Neural progenitor cell (in vitro differentiated cells): ENCODE results near the gene NKD1. TPM values are rescaled to one million over a fixed set of nuclear protein-coding genes. Genes with fewer than 3 reads are reported as not detected.

Experiments used
- DNase-seq: peaks from one replicate; pipeline ENCODE4 v3.0.0-alpha.2; 2016; ENCODE audit warnings: low spot score
- H2AFZ ChIP-seq: fragments of 200-600 bp; sonication (generic); replicated peaks from 2 replicates; pipeline ENCODE4 v1.6.1; 2016; ENCODE audit warnings: antibody characterized with exemption
- H3F3A ChIP-seq: fragments of 200-600 bp; sonication (generic); 2 replicates; pipeline ENCODE4 v1.6.1; 2016; ENCODE audit warnings: antibody characterized with exemption, low read depth
- H3K27ac ChIP-seq: fragments of 200-600 bp; sonication (generic); 2 replicates; pipeline ENCODE4 v1.5.1; 2016; ENCODE audit warnings: mild to moderate bottlenecking
- H3K27me3 ChIP-seq: fragments of 200-600 bp; sonication (generic); 2 replicates; pipeline ENCODE4 v1.6.1; 2016; ENCODE audit warnings: mild to moderate bottlenecking, moderate library complexity
- H3K36me3 ChIP-seq: fragments of 200-600 bp; sonication (generic); 2 replicates; pipeline ENCODE4 v1.5.1; 2016
- H3K4me1 ChIP-seq: fragments of 200-600 bp; sonication (generic); 2 replicates; pipeline ENCODE4 v1.6.1; 2016; ENCODE audit warnings: mixed run types
- H3K4me2 ChIP-seq: fragments of 200-600 bp; sonication (generic); 2 replicates; pipeline ENCODE4 v1.6.1; 2016
- H3K4me3 ChIP-seq: fragments of 200-600 bp; sonication (generic); 2 replicates; pipeline ENCODE4 v1.5.1; 2016
- H3K79me2 ChIP-seq: fragments of 200-600 bp; sonication (generic); 2 replicates; pipeline ENCODE4 v1.6.1; 2016; ENCODE audit warnings: low read depth
- H3K9ac ChIP-seq: fragments of 200-600 bp; sonication (generic); 2 replicates; pipeline ENCODE4 v1.6.1; 2016
- H3K9me3 ChIP-seq: fragments of 200-600 bp; sonication (generic); 2 replicates; pipeline ENCODE4 v1.5.1; 2016; ENCODE audit warnings: low read depth
- H4K20me1 ChIP-seq: fragments of 200-600 bp; sonication (generic); 2 replicates; pipeline ENCODE4 v1.6.1; 2016; ENCODE audit warnings: low read depth
- H3K27ac Mint-ChIP-seq: 3 replicates; pipeline ENCODE4 v1.8.0; 2021; ENCODE audit warnings: mixed read lengths
- H3K27me3 Mint-ChIP-seq: 2 replicates; pipeline ENCODE4 v1.8.0; 2022; ENCODE audit warnings: low read depth, mild to moderate bottlenecking, inconsistent platforms, moderate library complexity, mixed read lengths; ENCODE audit not compliant: insufficient read depth
- H3K36me3 Mint-ChIP-seq: 3 replicates; pipeline ENCODE4 v1.8.0; 2021; ENCODE audit warnings: mixed read lengths
- H3K4me1 Mint-ChIP-seq: 3 replicates; pipeline ENCODE4 v1.8.0; 2021; ENCODE audit warnings: mixed read lengths
- H3K4me3 Mint-ChIP-seq: 3 replicates; pipeline ENCODE4 v1.8.0; 2021; ENCODE audit warnings: mild to moderate bottlenecking, moderate library complexity, mixed read lengths
- H3K9me3 Mint-ChIP-seq: 3 replicates; pipeline ENCODE4 v1.8.0; 2020; ENCODE audit warnings: mixed read lengths
- CTCF ChIP-seq: fragments of 200-600 bp; sonication (generic); IDR thresholded peaks from 2 replicates; pipeline ENCODE4 v1.5.1; 2017; ENCODE audit warnings: antibody characterized with exemption, mild to moderate bottlenecking
- EZH2 ChIP-seq: fragments of 200-600 bp; sonication (generic); IDR thresholded peaks from 2 replicates; pipeline ENCODE4 v1.6.1; 2017; ENCODE audit warnings: antibody characterized with exemption, mild to moderate bottlenecking, moderate library complexity
- EZH2phosphoT487 ChIP-seq: fragments of 200-600 bp; sonication (generic); IDR thresholded peaks from 2 replicates; pipeline ENCODE4 v1.6.1; 2017; ENCODE audit warnings: antibody characterized with exemption
- total RNA-seq: library from RNA; depleted of rRNA; stranded (reverse); fragments of >200 nt; gene quantifications from 2 replicates; pipeline ENCODE4 v1.2.3, GENCODE V29; 2015; ENCODE audit warnings: low replicate concordance

Gene NKD1
- total RNA-seq, 1 donor from 2014 or later: 5.3 TPM

DNA sequence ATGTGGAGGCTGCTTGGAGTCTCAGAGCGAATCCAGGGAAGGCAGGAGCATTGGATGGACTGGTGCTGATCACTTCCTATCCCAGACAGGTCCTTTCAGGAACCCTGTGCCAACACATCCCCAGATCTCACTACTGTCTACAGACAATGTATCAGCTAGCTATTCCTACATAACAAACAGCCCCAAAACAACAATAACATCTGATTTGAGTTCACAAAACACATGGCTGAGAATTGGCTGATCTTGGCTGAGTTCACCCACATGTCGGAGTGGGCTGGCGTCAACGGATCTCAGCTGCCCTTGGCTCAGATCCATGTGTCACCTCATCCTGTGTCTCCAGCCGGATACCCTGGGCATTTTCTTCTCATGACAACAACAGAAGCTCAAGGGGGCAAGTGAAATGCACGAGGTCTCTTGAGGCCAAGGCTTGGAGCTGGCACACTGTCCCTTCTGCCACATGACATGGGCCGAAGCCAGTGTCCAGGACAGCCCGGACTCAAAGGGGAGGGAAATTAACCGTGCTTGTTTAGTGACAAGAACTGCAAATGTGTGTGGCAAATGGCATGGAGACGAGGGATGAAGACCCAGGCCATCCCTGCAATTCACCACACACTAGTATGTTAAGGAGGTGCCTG, 114.2 kb downstream of the NKD1 start:
- no peak overlapping the region for H3K4me3 Mint-ChIP-seq
- H3K9me3 Mint-ChIP-seq: peaks cover 5% of the 10 kb centered on the region
- H3K9me3 ChIP-seq: no peaks in the 10 kb centered on the region
- H3K27me3 Mint-ChIP-seq: peaks cover 12% of the 10 kb centered on the region
- H3K4me3 ChIP-seq: no peak overlapping the region
- H3K9ac ChIP-seq: no peak overlapping the region
- no peaks in the 10 kb centered on the region for H3F3A ChIP-seq
- DNase-seq: no peak
- H3K36me3 ChIP-seq: no peaks in the 10 kb centered on the region
- H4K20me1 ChIP-seq: no peaks in the 10 kb centered on the region
- peaks cover 11% of the 10 kb centered on the region for H3K27me3 ChIP-seq
- no peak overlapping the region for H3K27ac ChIP-seq
- H3K79me2 ChIP-seq: no peaks in the 10 kb centered on the region
- no peak overlapping the region for H3K4me2 ChIP-seq
- H3K4me1 ChIP-seq: no peaks in the 10 kb centered on the region
- peaks cover 12% of the 10 kb centered on the region for H3K4me1 Mint-ChIP-seq
- no peak overlapping the region for H2AFZ ChIP-seq
- no peak overlapping the region for H3K27ac Mint-ChIP-seq
- TF ChIP-seq EZH2 (no peak), EZH2phosphoT487 (no peak), CTCF (no peak)
- peaks cover 4% of the 10 kb centered on the region for H3K36me3 Mint-ChIP-seq

DNA sequence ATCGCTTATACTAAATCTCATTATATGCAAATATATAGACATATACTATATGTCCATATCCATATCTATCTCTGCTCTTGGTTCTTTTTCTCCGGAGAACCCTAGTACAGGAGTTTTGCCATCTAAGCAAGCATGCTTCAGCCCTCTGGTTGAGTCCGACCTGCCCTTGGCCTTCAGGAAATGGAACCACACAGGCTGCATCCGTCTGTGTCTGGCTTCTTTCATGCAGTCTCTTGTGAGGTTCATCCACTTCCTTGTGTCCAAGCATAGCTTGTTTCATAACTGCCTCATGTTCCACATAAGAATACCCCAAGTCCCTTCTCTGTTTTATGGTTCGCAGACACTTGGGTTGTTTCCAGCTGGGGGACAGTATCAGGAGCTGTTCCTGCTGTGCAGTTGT, 116.1 kb downstream of the NKD1 start:
- Mint-ChIP-seq H3K4me3 (no peak overlapping the region), H3K9me3 (peaks cover 5% of the 10 kb centered on the region), H3K27ac (no peak overlapping the region), H3K27me3 (peaks cover 14% of the 10 kb centered on the region), H3K4me1 (peaks cover 18% of the 10 kb centered on the region), H3K36me3 (peaks cover 5% of the 10 kb centered on the region)
- no peaks in the 10 kb centered on the region for H3K36me3 ChIP-seq
- H4K20me1 ChIP-seq: no peaks in the 10 kb centered on the region
- no peak for DNase-seq
- TF ChIP-seq EZH2 (no peak), EZH2phosphoT487 (no peak), CTCF (no peak)
- peaks cover 11% of the 10 kb centered on the region for H3K27me3 ChIP-seq
- peaks cover 6% of the 10 kb centered on the region for H3K4me1 ChIP-seq
- H3K79me2 ChIP-seq: no peaks in the 10 kb centered on the region
- no peak overlapping the region for H3K4me3 ChIP-seq
- H3K9me3 ChIP-seq: no peaks in the 10 kb centered on the region
- peaks cover 8% of the 10 kb centered on the region for H3F3A ChIP-seq
- no peak overlapping the region for H3K4me2 ChIP-seq
- no peak overlapping the region for H3K27ac ChIP-seq
- no peak overlapping the region for H3K9ac ChIP-seq
- H2AFZ ChIP-seq: no peak overlapping the region

- H3K36me3 Mint-ChIP-seq: peaks cover 5% of the 10 kb centered on the region
- Histone ChIP-seq H4K20me1 (no peaks in the 10 kb centered on the region), H3K4me3 (peak overlapping the region; percentile 31), H2AFZ (peak overlapping the region; percentile 93), H3K36me3 (no peaks in the 10 kb centered on the region), H3F3A (peaks cover 8% of the 10 kb centered on the region), H3K4me2 (peak overlapping the region; percentile 69), H3K9ac (no peak overlapping the region), H3K27me3 (peaks cover 11% of the 10 kb centered on the region), H3K79me2 (no peaks in the 10 kb centered on the region), H3K9me3 (no peaks in the 10 kb centered on the region), H3K4me1 (peaks cover 6% of the 10 kb centered on the region), H3K27ac (no peak overlapping the region)
- H3K4me1 Mint-ChIP-seq: peaks cover 18% of the 10 kb centered on the region
- H3K4me3 Mint-ChIP-seq: peak overlapping the region; percentile 33
- DNase-seq: peak; percentile 88
- peaks cover 9% of the 10 kb centered on the region for H3K9me3 Mint-ChIP-seq
- TF ChIP-seq EZH2 (no peak), EZH2phosphoT487 (peak; percentile 37), CTCF (peak; percentile 95)
- H3K27me3 Mint-ChIP-seq: peaks cover 11% of the 10 kb centered on the region
- no peak overlapping the region for H3K27ac Mint-ChIP-seq
These were observed 117.1 kb downstream of the NKD1 start for GRCh38 chr16:50665128-50665878.
